ENCODE data around the gene UBE2L5.

DNA sequence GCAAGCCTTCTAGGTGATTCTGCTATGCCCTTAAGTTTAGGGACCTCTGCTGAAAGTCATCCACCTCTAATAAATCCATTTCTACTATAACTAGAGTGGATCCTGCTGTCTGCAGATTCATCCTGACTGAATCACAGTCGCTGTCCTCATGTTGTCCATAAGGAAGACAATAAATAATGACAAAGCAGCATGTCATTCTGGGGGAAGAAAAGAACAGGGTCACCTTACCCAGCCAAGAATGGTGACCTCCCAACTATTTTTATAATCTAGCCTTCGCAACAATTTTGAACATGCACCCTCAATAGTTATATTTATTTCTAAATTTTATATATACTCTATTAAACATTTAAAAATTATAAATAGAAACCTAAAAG lies 45.0 kb upstream of the UBE2L5 start:
- TF ChIP-seq, protein P1, sequence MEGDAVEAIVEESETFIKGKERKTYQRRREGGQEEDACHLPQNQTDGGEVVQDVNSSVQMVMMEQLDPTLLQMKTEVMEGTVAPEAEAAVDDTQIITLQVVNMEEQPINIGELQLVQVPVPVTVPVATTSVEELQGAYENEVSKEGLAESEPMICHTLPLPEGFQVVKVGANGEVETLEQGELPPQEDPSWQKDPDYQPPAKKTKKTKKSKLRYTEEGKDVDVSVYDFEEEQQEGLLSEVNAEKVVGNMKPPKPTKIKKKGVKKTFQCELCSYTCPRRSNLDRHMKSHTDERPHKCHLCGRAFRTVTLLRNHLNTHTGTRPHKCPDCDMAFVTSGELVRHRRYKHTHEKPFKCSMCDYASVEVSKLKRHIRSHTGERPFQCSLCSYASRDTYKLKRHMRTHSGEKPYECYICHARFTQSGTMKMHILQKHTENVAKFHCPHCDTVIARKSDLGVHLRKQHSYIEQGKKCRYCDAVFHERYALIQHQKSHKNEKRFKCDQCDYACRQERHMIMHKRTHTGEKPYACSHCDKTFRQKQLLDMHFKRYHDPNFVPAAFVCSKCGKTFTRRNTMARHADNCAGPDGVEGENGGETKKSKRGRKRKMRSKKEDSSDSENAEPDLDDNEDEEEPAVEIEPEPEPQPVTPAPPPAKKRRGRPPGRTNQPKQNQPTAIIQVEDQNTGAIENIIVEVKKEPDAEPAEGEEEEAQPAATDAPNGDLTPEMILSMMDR (IDR thresholded peaks at IDR 0.05; ENCODE audit: extremely low read depth in 1 of 2, insufficient read depth in 1 of 2, low read depth in 1 of 2, low read length in 2 of 2): no peak
- TF ChIP-seq POLR2AphosphoS5 (IDR thresholded peaks at IDR 0.05; ENCODE audit: insufficient read depth, low read depth, low read length) (no peak), EZH2 (IDR thresholded peaks at IDR 0.05; ENCODE audit: borderline replicate concordance, low read depth, low read length, severe bottlenecking) (no peak), POLR2A (IDR thresholded peaks at IDR 0.05; ENCODE audit: low read depth, low read length) (no peak), JUN (IDR thresholded peaks at IDR 0.05; ENCODE audit: borderline replicate concordance, insufficient read depth, insufficient read length, low read depth) (no peak), MYC (IDR thresholded peaks at IDR 0.05; ENCODE audit: low read depth, low read length) (no peak)
- TF ChIP-seq, protein P2, sequence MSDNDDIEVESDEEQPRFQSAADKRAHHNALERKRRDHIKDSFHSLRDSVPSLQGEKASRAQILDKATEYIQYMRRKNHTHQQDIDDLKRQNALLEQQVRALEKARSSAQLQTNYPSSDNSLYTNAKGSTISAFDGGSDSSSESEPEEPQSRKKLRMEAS (IDR thresholded peaks at IDR 0.05; ENCODE audit: insufficient read depth, insufficient read length): no peak

Data from endothelial cell of umbilical vein (primary cell).